NCI-H2081 treated with DMSO at 0.1 percent for 48 hours (cell line): Measurements from ENCODE around the gene SMPDL3A.
"Not testable (repeated sequence)": the region's sequence is repeated elsewhere in the genome, so short reads cannot be mapped to it uniquely, and the experiment has no call there.

Source experiments
- DNase-seq: peaks from one replicate; lab custom pipeline; 2025; lab: John Stamatoyannopoulos, UW

The SMPDL3A gene

DNA sequence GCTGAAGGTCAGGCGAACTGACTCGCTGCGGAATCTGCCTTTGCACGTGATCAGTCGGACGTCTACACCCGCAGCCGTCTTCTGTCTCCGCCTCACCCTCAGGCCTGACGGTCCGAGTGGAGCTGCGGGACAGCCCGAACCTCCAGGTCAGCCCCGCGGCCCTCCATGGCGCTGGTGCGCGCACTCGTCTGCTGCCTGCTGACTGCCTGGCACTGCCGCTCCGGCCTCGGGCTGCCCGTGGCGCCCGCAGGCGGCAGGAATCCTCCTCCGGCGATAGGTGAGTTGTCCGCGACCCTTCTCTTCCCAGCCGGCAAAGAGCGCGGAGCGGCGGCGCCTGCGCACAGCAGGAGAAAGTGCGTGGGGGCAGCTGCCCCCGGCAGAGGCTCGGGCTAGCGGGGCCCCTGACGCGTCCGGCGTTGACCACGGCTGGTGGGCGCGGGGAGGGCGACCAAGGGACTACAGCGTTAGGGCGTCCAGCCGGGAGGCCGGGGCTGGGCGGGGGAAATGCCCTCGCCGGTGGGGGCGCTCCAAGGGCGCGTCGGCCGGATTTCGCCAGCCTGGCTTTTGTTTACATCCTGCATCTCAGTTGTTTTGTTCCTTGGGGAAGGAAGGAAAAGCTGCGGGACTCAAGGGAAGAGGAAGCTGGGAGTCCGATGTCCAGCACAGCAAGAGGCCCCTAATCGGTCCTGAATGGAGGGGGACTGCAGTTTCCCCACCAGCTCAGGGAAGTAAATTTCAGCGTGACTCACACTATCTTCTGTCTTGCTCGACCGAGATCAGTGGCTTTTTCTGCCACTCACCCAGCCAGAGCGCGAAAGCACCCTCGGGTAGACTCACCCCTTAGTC lies at the start of gene SMPDL3A:
TSS of gene SMPDL3A (plus strand) at position 77 of the 846 bp plus-strand sequence. CDS start at position 166, 89 bp downstream.
- DNase-seq, result peak; percentile 21

GRCh38 chr6:122740091-122740490 lies 49.0 kb upstream of the SMPDL3A start:
- no peak for DNase-seq

DNA sequence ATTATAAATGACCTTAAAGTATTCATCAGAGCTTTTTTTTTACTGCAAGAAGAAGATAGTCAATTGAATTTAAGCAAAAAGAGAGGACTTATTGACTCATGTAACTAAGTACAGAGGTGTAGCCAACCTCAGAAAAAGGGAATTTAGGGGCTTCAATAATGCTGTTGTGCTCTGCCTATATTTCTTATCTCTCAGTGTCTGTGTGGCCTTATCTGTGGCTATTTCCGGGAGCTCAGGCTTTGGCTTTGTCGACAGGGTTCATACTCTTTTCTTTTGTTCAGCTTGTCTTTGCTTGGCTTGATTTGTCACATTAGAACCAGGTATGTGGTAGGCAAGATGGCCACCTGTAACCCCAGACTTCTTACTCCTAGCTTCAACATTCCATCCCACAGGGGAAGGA lies 48.1 kb upstream of the SMPDL3A start:
- no peak for DNase-seq

- DNase-seq, result not testable (repeated sequence)
Measured at GRCh38 chr6:122744247-122744646, 44.8 kb upstream of the SMPDL3A start.

- DNase-seq, result not testable (repeated sequence)
Measured at GRCh38 chr6:122744856-122745255, 44.2 kb upstream of the SMPDL3A start.

GRCh38 chr6:122746688-122747087 lies 42.4 kb upstream of the SMPDL3A start:
- no peak for DNase-seq

DNA sequence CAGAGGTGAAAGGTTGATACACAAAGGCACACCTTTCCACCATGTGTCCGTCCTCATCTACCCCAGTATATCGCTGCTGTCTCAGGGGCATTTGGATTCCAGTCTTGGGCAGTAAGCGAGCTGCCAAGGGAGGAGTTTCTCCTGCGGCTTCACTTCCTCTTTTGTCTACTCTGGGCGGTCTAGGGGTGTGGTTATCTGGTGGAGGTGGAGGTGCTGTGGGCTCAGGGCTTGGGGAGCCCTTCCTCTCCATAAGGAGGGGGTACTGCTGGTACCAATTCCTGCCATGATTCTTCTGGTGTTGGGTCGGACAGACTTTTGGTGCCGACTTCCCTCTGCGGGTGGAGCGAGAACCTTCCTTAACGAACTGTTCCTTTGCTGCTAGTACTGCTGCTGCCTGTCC lies 41.5 kb upstream of the SMPDL3A start:
- DNase-seq, result no peak

GRCh38 chr6:122748945-122749344 lies 40.1 kb upstream of the SMPDL3A start:
- DNase-seq, result not testable (repeated sequence)

- no peak for DNase-seq
Measured at GRCh38 chr6:122749451-122750050, 39.5 kb upstream of the SMPDL3A start.

DNA sequence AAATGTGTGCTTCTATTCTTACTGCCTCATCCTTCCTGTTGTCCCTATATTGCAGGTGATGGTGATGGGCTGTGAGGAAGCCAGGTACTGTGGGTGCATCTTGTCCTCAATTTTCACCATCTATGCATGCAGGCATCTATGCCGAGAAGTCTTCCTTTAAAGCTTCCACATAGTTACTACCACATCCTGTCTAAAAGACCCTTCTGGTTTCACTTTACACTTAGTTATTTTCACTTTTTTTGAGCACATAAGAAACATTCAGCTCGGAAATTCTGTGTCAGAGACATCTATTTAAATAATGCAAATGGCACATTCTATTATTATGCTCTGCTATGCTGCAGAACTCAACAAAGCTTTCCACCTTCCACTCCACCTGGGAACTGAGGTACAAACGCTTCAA lies 37.7 kb upstream of the SMPDL3A start:
- DNase-seq, result no peak

- DNase-seq, result no peak
Measured at GRCh38 chr6:122752459-122752858, 36.6 kb upstream of the SMPDL3A start.

- no peak for DNase-seq
Measured at GRCh38 chr6:122753000-122753687, 35.9 kb upstream of the SMPDL3A start.

GRCh38 chr6:122753688-122754056 lies 35.4 kb upstream of the SMPDL3A start:
- DNase-seq, result no peak

GRCh38 chr6:122754191-122754731 lies 34.8 kb upstream of the SMPDL3A start:
- DNase-seq, result no peak

DNA sequence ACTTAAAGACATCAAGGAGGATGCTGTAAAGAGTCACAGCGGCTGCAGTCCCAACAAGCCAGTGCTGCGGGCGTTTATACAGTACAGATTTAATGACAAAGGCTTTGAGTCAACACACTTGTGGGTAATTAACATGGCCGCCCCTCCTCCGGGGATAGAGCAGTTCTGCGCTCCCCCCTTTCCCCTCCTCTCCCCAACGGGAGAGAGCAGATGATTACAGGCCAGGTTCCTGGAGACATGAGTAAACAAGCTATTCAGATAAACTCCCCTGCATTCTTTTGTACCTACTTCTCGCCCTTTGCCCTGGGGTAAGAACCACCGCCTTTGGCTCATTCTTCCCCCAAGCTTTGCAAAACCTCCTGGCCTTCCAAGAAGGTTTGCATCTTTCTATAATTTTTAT lies 33.2 kb upstream of the SMPDL3A start:
- DNase-seq, result no peak

DNA sequence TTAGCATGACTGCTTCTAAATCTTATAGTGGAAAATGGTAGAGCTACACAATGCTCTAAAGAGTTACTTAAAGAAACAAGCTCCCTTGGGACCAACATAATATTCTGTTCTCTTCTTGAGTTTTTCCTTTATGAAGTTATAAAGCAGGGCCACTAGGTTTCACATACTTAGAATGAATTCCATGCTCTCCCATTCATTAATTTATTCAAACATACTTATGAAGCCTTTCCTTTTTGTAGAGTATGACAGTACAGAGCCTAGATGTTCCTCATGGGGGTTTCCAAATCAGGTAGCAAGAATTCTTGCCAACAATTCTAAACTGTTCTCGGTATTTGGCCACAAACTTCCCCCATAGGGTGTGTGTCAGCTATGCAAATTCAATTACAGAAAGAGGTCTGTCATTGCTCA lies 30.1 kb upstream of the SMPDL3A start:
- no peak for DNase-seq

GRCh38 chr6:122760330-122760729 lies 28.7 kb upstream of the SMPDL3A start:
- DNase-seq, result no peak

DNA sequence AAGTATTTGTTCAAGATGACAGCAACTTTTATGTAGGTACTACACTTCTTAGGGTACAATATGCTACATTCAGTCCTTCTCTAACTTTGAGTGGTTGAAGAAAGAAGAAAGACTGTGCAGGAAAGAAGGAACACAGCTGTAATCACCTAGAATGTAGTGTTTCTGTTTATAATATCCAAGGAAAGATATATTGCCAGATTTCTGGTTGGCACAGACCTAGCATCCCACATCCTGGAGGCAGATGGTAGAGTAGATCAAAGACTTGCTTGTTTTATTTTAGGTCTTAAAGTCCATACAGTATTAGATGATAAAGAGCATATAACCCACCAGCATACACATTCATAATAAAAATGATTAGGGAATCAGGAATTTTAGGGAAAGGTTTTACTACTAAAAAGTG lies 22.8 kb upstream of the SMPDL3A start:
- no peak for DNase-seq

- DNase-seq, result no peak
Measured at GRCh38 chr6:122770835-122771601, 18.0 kb upstream of the SMPDL3A start.

DNA sequence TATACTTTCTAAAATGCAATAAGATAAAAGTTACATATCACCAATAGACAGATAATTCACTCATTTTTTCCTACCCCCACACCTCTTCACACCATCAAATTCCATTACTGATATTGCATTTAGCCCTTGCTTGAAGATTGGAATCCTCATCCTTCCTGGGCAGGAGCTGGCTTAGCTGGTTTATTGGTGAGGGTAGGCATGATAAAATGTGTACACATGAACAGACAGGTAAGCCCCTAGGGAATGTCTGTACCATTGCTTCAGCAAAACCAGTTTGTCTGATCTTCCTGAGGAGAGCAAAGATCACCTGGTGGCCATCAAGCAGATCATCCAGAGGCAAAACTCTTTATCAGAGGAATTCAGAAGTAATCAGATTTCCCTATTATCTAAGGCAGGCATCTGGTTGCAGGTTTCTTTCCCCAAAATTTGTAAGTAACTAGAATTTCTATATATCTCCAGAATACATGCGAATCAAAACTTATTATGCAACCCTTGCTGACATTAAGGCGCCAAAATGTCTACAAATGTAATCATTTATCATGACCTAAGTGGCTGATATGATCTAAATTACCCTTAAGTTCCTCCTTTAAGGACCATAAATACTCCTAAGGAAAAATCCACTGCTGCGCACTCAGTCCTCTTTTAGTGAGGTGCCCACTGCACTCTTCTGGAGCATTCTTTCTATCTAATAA lies 16.2 kb upstream of the SMPDL3A start:
- DNase-seq, result no peak

- DNase-seq, result no peak
Measured at GRCh38 chr6:122775975-122776374, 13.1 kb upstream of the SMPDL3A start.
